ENCODE data around the gene SYT11.

The SYT11 gene

GRCh38 chr1:155880251-155880650, 20.9 kb downstream of the SYT11 start:
- H3K27ac ChIP-seq: no peak overlapping the region
- no peak for TF ChIP-seq ZFX (IDR thresholded peaks at IDR 0.05; ENCODE audit: borderline replicate concordance)
- TF ChIP-seq, protein P1, sequence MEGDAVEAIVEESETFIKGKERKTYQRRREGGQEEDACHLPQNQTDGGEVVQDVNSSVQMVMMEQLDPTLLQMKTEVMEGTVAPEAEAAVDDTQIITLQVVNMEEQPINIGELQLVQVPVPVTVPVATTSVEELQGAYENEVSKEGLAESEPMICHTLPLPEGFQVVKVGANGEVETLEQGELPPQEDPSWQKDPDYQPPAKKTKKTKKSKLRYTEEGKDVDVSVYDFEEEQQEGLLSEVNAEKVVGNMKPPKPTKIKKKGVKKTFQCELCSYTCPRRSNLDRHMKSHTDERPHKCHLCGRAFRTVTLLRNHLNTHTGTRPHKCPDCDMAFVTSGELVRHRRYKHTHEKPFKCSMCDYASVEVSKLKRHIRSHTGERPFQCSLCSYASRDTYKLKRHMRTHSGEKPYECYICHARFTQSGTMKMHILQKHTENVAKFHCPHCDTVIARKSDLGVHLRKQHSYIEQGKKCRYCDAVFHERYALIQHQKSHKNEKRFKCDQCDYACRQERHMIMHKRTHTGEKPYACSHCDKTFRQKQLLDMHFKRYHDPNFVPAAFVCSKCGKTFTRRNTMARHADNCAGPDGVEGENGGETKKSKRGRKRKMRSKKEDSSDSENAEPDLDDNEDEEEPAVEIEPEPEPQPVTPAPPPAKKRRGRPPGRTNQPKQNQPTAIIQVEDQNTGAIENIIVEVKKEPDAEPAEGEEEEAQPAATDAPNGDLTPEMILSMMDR (IDR thresholded peaks at IDR 0.05): no peak

DNA sequence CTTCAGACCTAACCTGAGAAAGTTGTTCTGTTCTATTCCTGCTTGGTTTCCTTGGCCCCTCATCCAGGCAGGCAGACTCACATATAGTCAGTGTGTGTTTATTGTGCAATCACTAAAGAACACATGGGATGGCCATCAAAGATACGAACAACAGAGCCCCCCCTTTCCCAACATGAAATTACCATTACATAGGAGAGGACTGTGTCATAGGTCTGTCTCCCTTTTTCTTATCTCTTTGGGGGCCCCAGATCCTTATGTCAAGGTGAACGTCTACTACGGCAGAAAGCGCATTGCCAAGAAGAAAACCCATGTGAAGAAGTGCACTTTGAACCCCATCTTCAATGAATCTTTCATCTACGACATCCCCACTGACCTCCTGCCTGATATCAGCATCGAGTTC, 21.6 kb downstream of the SYT11 start:
- TF ChIP-seq, protein P1 (IDR thresholded peaks at IDR 0.05): no peak
- TF ChIP-seq ZFX (IDR thresholded peaks at IDR 0.05; ENCODE audit: borderline replicate concordance): no peak
- H3K27ac ChIP-seq: no peak overlapping the region

DNA sequence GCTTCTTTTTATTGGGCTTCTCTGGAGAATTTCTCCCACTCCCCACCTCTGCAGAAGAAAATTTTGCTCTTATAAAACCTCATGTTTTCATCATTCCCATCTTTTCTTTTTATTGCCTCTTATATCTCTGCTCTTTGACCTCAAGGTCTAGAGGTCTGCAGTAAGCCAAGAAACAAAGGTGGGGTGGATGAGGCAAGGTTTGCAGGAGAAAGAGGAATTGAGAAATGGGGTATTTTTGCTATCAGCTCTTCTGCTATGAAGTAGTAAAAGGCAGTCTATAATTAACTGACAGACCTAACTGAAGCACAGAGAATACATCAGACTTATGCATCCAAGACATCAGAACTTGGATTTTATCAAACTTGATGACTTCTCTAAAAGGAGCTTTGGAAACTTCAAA, 22.9 kb downstream of the SYT11 start:
- H3K27ac ChIP-seq: no peak overlapping the region
- TF ChIP-seq ZFX (IDR thresholded peaks at IDR 0.05; ENCODE audit: borderline replicate concordance): no peak
- TF ChIP-seq, protein P1 (IDR thresholded peaks at IDR 0.05): no peak

DNA sequence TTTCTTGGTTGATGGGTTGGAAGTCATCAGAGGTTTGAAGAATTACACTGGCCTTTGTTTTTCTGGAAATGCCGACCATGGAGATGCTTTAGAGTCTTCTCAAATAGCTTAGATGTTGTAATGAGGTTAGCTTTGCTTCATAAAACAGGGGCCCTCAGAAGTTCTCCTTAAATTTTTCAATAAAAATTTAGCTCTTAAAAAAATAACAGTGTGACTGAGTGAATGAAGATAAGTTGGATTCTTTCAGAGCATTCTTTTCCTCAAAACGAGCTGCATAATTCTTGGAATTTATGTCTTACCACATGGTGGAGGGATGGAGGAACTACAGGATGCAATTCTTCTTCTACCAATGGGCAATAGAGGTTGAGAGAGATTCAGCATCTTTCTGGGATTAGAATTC, 23.4 kb downstream of the SYT11 start:
- no peak overlapping the region for H3K27ac ChIP-seq
- TF ChIP-seq, protein P1 (IDR thresholded peaks at IDR 0.05): no peak
- TF ChIP-seq ZFX (IDR thresholded peaks at IDR 0.05; ENCODE audit: borderline replicate concordance): no peak

DNA sequence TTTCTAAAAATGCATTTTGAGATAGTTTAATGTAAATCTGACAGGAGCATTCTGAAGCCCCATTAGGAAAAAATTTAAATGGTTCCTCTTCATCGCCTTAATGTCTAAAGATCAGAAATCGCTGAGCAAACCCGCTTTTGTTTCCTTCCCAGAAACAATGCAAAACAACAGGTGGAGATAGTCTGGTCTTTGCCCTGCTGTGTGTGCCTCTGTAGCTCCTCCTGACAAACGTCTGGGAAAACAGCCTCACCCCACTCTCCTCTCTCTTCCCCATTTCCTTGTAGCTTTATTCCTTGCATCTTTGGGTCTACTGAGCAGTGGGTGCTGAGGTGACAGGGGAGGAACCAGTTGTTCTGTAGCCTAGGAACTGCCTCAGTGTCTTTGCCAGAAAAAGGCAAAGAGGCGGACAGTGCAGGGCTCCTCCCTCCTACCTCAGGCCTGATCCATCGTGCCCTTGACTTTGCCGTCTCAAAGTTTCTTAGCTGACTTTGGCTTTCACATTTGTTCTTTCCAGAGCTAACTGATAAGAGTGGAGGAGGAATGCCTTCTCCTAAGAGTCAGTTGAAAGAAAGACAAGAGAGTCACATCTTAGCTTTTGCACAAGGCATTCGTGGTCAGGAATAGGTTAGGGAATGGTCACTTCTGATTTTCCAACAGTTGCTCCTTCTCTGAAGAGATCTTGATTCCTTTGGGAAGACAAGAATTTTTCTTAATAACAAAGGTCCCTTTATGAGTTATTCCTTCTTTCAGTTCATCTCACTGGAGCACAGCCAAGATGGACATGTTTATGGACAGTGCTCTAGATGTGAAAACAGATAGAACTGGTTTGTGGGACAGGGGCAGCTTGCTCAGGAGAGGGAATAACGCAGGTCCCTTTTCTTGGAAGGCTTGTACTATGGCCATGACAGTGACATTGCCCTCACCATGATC, 24.9 kb downstream of the SYT11 start:
- H3K27ac ChIP-seq: peak overlapping the region; percentile 38

GRCh38 chr1:155884982-155885381, 25.6 kb downstream of the SYT11 start:
- peak overlapping the region; percentile 38 for H3K27ac ChIP-seq
- TF ChIP-seq, protein P1 (IDR thresholded peaks at IDR 0.05): no peak
- TF ChIP-seq ZFX (IDR thresholded peaks at IDR 0.05; ENCODE audit: borderline replicate concordance): no peak

More for the DNA sequence above, 24.9 kb downstream of the SYT11 start:
- TF ChIP-seq, protein P1 (IDR thresholded peaks at IDR 0.05): no peak
- TF ChIP-seq ZFX (IDR thresholded peaks at IDR 0.05; ENCODE audit: borderline replicate concordance): no peak

DNA sequence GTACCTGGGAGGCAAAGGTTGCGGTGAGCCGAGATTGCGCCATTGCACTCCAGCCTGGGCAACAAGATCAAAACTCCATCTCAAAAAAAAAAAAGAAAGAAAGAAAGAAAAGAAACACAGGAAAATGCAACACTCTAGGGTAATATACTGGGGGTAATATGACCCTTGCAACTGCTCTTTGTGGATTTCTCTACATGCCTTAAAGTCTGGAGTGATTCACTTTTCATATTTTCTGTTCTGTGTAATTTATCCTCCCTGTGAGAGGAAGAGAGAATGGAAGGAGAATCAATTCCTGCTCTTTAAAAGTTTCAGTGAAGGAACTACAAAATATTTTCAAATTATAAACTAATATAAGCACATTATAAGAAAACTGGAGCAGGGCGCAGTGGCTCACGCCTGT, 29.1 kb downstream of the SYT11 start:
- TF ChIP-seq, protein P1 (IDR thresholded peaks at IDR 0.05): no peak
- no peak for TF ChIP-seq ZFX (IDR thresholded peaks at IDR 0.05; ENCODE audit: borderline replicate concordance)
- no peak overlapping the region for H3K27ac ChIP-seq

All from 22Rv1 (cell line).